ENCODE results near the gene PEX12.
"Not testable (repeated sequence)": the region's sequence is repeated elsewhere in the genome, so short reads cannot be mapped to it uniquely, and the experiment has no call there.

Gene PEX12

GRCh38 chr17:35537601-35538141 is 40.7 kb downstream of the PEX12 start, which contains the start of gene SLFN12L:
Gene SLFN12L, minus strand, starts transcription at chr17:35537678. Its CDS starts 15,314 bp downstream, at chr17:35522364.
- DNase-seq (ENCODE audit: low read depth in 3 of 3): no peak

GRCh38 chr17:35536664-35537171 is 41.7 kb downstream of the PEX12 start:
- no peak for DNase-seq (ENCODE audit: low read depth in 3 of 3)

- DNase-seq (ENCODE audit: low read depth in 3 of 3): not testable (repeated sequence)
These were observed 43.0 kb downstream of the PEX12 start for GRCh38 chr17:35535406-35535805.

- no peak for DNase-seq (ENCODE audit: low read depth in 3 of 3)
These were observed 43.7 kb downstream of the PEX12 start for GRCh38 chr17:35534576-35535093.

- DNase-seq (ENCODE audit: low read depth in 3 of 3): no peak
These were observed 47.2 kb downstream of the PEX12 start for GRCh38 chr17:35531160-35531559.

GRCh38 chr17:35529866-35530265 is 48.5 kb downstream of the PEX12 start:
- no peak for DNase-seq (ENCODE audit: low read depth in 3 of 3)

- DNase-seq (ENCODE audit: low read depth in 3 of 3): not testable (repeated sequence)
These were observed 49.0 kb downstream of the PEX12 start for GRCh38 chr17:35529326-35529725.
